H9 (cell line): ENCODE data around the gene TRPM4. TPM values are rescaled to one million over a fixed set of nuclear protein-coding genes. Genes with fewer than 3 reads are reported as not detected.

Experiments used
- DNase-seq: peaks from one replicate; pipeline ENCODE4 v3.0.0-alpha.2; 2017
- H2AFZ ChIP-seq: one replicate; pipeline ENCODE4 v1.6.1; 2013; ENCODE audit warnings: mild to moderate bottlenecking, low read length, control low read depth, moderate library complexity
- H2AK5ac ChIP-seq: 2 replicates; pipeline ENCODE4 v1.6.1; 2013; ENCODE audit warnings: low read length, control low read depth, mixed read lengths; ENCODE audit not compliant: insufficient read length
- H2BK120ac ChIP-seq: one replicate; pipeline ENCODE4 v1.6.1; 2013; ENCODE audit warnings: low read depth, mild to moderate bottlenecking, low read length, control low read depth, inconsistent platforms; ENCODE audit not compliant: poor library complexity, severe bottlenecking
- H2BK12ac ChIP-seq: 2 replicates; pipeline ENCODE4 v1.6.1; 2013; ENCODE audit warnings: low read length, control low read depth, mixed read lengths, low read depth; ENCODE audit not compliant: insufficient read length
- H2BK15ac ChIP-seq: 2 replicates; pipeline ENCODE4 v1.6.1; 2013; ENCODE audit warnings: low read depth, low read length, control low read depth
- H2BK20ac ChIP-seq: one replicate; pipeline ENCODE4 v1.6.1; 2013; ENCODE audit warnings: low read depth, mild to moderate bottlenecking, low read length, control low read depth, inconsistent platforms; ENCODE audit not compliant: poor library complexity, severe bottlenecking
- H2BK5ac ChIP-seq: 2 replicates; pipeline ENCODE4 v1.6.1; 2013; ENCODE audit warnings: low read length, control low read depth, mixed read lengths; ENCODE audit not compliant: insufficient read length
- H3K14ac ChIP-seq: 2 replicates; pipeline ENCODE4 v1.6.1; 2013; ENCODE audit warnings: low read length, control low read depth; ENCODE audit not compliant: insufficient read depth
- H3K18ac ChIP-seq: 2 replicates; pipeline ENCODE4 v1.6.1; 2013; ENCODE audit warnings: low read depth, mild to moderate bottlenecking, mixed read lengths, low read length, control low read depth; ENCODE audit not compliant: insufficient read length
- H3K23ac ChIP-seq: 2 replicates; pipeline ENCODE4 v1.6.1; 2013; ENCODE audit warnings: low read length, control low read depth, mixed read lengths, low read depth; ENCODE audit not compliant: insufficient read length
- H3K23me2 ChIP-seq: 2 replicates; pipeline ENCODE4 v1.6.1; 2013; ENCODE audit warnings: low read depth, mild to moderate bottlenecking, mixed read lengths, low read length, control low read depth; ENCODE audit not compliant: insufficient read length, poor library complexity, severe bottlenecking
- H3K27ac ChIP-seq: 2 replicates; pipeline ENCODE4 v1.5.1; 2013; ENCODE audit warnings: low read length, control low read depth, mixed read lengths, low read depth; ENCODE audit not compliant: insufficient read length
- H3K27me3 ChIP-seq: 2 replicates; pipeline ENCODE4 v1.6.1; 2013; ENCODE audit warnings: low read length, control low read depth, inconsistent platforms; ENCODE audit not compliant: insufficient read depth
- H3K4ac ChIP-seq: 2 replicates; pipeline ENCODE4 v1.6.1; 2013; ENCODE audit warnings: low read depth, mild to moderate bottlenecking, control low read depth, inconsistent platforms, low read length, moderate library complexity
- H3K4me1 ChIP-seq: 2 replicates; pipeline ENCODE4 v1.6.1; 2013; ENCODE audit warnings: low read length, control low read depth, inconsistent platforms; ENCODE audit not compliant: insufficient read depth
- H3K4me2 ChIP-seq: 2 replicates; pipeline ENCODE4 v1.6.1; 2013; ENCODE audit warnings: low read length, control low read depth, mixed read lengths; ENCODE audit not compliant: insufficient read length, insufficient read depth
- H3K56ac ChIP-seq: 2 replicates; pipeline ENCODE4 v1.6.1; 2013; ENCODE audit warnings: low read depth, mild to moderate bottlenecking, mixed read lengths, low read length, control low read depth; ENCODE audit not compliant: insufficient read length
- H3K79me1 ChIP-seq: 2 replicates; pipeline ENCODE4 v1.6.1; 2013; ENCODE audit warnings: low read depth, mild to moderate bottlenecking, moderate library complexity, low read length, control low read depth, inconsistent platforms; ENCODE audit not compliant: insufficient read depth, poor library complexity, severe bottlenecking
- H3K79me2 ChIP-seq: 2 replicates; pipeline ENCODE4 v1.6.1; 2013; ENCODE audit warnings: low read length, control low read depth, inconsistent platforms; ENCODE audit not compliant: insufficient read depth
- H3K9ac ChIP-seq: 2 replicates; pipeline ENCODE4 v1.6.1; 2013; ENCODE audit warnings: low read length, control low read depth, mixed read lengths; ENCODE audit not compliant: insufficient read length; ENCODE audit errors: extremely low read depth
- H3K9me3 ChIP-seq: one replicate; pipeline ENCODE4 v1.6.1; 2013; ENCODE audit warnings: low read depth, low read length, inconsistent platforms; ENCODE audit not compliant: control insufficient read depth
- H3T11ph ChIP-seq: one replicate; pipeline ENCODE4 v1.6.1; 2013; ENCODE audit warnings: mild to moderate bottlenecking, low read length, control low read depth, inconsistent platforms
- H4K20me1 ChIP-seq: one replicate; pipeline ENCODE4 v1.6.1; 2013; ENCODE audit not compliant: control insufficient read depth, insufficient read length, insufficient read depth
- H4K5ac ChIP-seq: 2 replicates; pipeline ENCODE4 v1.6.1; 2013; ENCODE audit warnings: low read depth, mild to moderate bottlenecking, mixed read lengths, low read length, control low read depth; ENCODE audit not compliant: insufficient read length
- H4K8ac ChIP-seq: replicated peaks from 2 replicates; pipeline ENCODE4 v1.6.1; 2013; ENCODE audit warnings: low read length, control low read depth, mixed read lengths, low read depth; ENCODE audit not compliant: insufficient read length
- H4K91ac ChIP-seq: 2 replicates; pipeline ENCODE4 v1.6.1; 2013; ENCODE audit warnings: low read depth, mild to moderate bottlenecking, moderate library complexity, mixed read lengths, low read length, control low read depth; ENCODE audit not compliant: insufficient read length
- H3K27ac Mint-ChIP-seq, 3 experiments: 2 replicates in 2 of 3; 3 replicates in 1 of 3; pipeline ENCODE4 v1.8.0; 2020 to 2021; ENCODE audit warnings: mixed read lengths in 3 of 3, mild to moderate bottlenecking in 1 of 3, moderate library complexity in 1 of 3
- H3K27me3 Mint-ChIP-seq: 2 replicates; pipeline ENCODE4 v1.8.0; 2021; ENCODE audit warnings: low read depth, mild to moderate bottlenecking, moderate library complexity, mixed read lengths
- H3K36me3 Mint-ChIP-seq, 3 experiments: 2 replicates in 2 of 3; 3 replicates in 1 of 3; pipeline ENCODE4 v1.8.0; 2020 to 2021; ENCODE audit warnings: low read depth in 3 of 3, mixed read lengths in 3 of 3; ENCODE audit not compliant: insufficient read depth in 1 of 3
- H3K4me1 Mint-ChIP-seq, 2 experiments: 2 replicates each; pipeline ENCODE4 v1.8.0; 2020; ENCODE audit warnings: mixed read lengths in 2 of 2
- H3K4me3 Mint-ChIP-seq, 2 experiments: 2 replicates in 1 of 2; 3 replicates in 1 of 2; pipeline ENCODE4 v1.8.0; 2020 to 2021; ENCODE audit warnings: mild to moderate bottlenecking in 2 of 2, mixed read lengths in 2 of 2, moderate library complexity in 1 of 2
- H3K9me3 Mint-ChIP-seq, 2 experiments: 2 replicates in 1 of 2; 3 replicates in 1 of 2; pipeline ENCODE4 v1.8.0; 2020; ENCODE audit warnings: mild to moderate bottlenecking in 2 of 2, mixed read lengths in 2 of 2, moderate library complexity in 1 of 2
- CTCF ChIP-seq: fragments of 200-600 bp; sonication (generic); conservative IDR thresholded peaks from 3 replicates; pipeline ENCODE4 v1.8.0; 2021; ENCODE audit warnings: antibody characterized with exemption, mild to moderate bottlenecking
- WGBS: extraction: QIAGEN DNeasy Blood & Tissue Kit; methylation state at CpG from one replicate; pipeline ENCODE4 v1.1.7; 2013; ENCODE audit warnings: missing lambda C conversion rate, low lambda C conversion rate, mixed read lengths; ENCODE audit not compliant: insufficient read length; ENCODE audit errors: extremely low coverage; 5-methylcytosine and 5-hydroxymethylcytosine counted together
- total RNA-seq: library from RNA; stranded (reverse); gene quantifications from 2 replicates; pipeline ENCODE4 v1.2.1, GENCODE V29; 2021

TRPM4 gene
- total RNA-seq, 1 experiment from 2014 or later = 6.9 TPM

- TF ChIP-seq CTCF = no peak
- Mint-ChIP-seq H3K4me3 (peak overlapping the region in 1 of 2 experiments; percentile 60; a peak in 2 of 5 replicates), H3K27ac (no peak overlapping the region), H3K4me1 (peaks cover 25 to 33% of the 10 kb centered on the region in 2 experiments), H3K27me3 (peaks cover 26% of the 10 kb centered on the region), H3K36me3 (peaks cover 0 to 4% (median 0%) of the 10 kb centered on the region in 3 experiments; a peak in 1 of 7 replicates), H3K9me3 (no peaks in the 10 kb centered on the region; a peak in 1 of 5 replicates)
- Histone ChIP-seq H2BK120ac (no peak overlapping the region), H2BK20ac (no peak overlapping the region), H3K14ac (no peak overlapping the region), H3K18ac (no peak overlapping the region), H2BK15ac (no peak overlapping the region), H4K5ac (no peak overlapping the region), H4K8ac (no peak overlapping the region), H4K20me1 (no peaks in the 10 kb centered on the region), H2BK5ac (no peak overlapping the region), H3K56ac (no peak overlapping the region), H3K27me3 (peaks cover 9% of the 10 kb centered on the region; the same call in 1 of the 2 replicates), H3K9me3 (no peaks in the 10 kb centered on the region), H3K79me1 (no peaks in the 10 kb centered on the region), H3K4ac (no peak overlapping the region), H3K23me2 (peaks cover 4% of the 10 kb centered on the region), H3K23ac (no peak overlapping the region), H2BK12ac (no peak overlapping the region), H3K9ac (no peak overlapping the region), H2AK5ac (no peak overlapping the region), H3K4me1 (peaks cover 3% of the 10 kb centered on the region; the same call in 1 of the 2 replicates), H2AFZ (no peak overlapping the region), H3K79me2 (no peaks in the 10 kb centered on the region), H4K91ac (no peak overlapping the region), H3T11ph (no peak overlapping the region), H3K4me2 (no peak overlapping the region), H3K27ac (no peak overlapping the region)
- DNase-seq = no peak
- WGBS = no CpG with 5 or more reads among the region's 1 CpG
These were observed 41.0 kb upstream of the TRPM4 start for GRCh38 chr19:49116544-49116943.
